GM18498 (cell line): Measurements from ENCODE around the gene PARD6A.
A peak's percentile ranks its signal among the peaks of the same experiment; 100 is the strongest.

Experiments
- ATAC-seq: cut with Tn5 transposase; IDR thresholded peaks from one replicate; pipeline ENCODE4 v1.9.1; 2021; ENCODE audit warnings: mild to moderate bottlenecking, moderate library complexity; ENCODE audit not compliant: unreplicated experiment

The PARD6A gene, protein sequence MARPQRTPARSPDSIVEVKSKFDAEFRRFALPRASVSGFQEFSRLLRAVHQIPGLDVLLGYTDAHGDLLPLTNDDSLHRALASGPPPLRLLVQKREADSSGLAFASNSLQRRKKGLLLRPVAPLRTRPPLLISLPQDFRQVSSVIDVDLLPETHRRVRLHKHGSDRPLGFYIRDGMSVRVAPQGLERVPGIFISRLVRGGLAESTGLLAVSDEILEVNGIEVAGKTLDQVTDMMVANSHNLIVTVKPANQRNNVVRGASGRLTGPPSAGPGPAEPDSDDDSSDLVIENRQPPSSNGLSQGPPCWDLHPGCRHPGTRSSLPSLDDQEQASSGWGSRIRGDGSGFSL

DNA sequence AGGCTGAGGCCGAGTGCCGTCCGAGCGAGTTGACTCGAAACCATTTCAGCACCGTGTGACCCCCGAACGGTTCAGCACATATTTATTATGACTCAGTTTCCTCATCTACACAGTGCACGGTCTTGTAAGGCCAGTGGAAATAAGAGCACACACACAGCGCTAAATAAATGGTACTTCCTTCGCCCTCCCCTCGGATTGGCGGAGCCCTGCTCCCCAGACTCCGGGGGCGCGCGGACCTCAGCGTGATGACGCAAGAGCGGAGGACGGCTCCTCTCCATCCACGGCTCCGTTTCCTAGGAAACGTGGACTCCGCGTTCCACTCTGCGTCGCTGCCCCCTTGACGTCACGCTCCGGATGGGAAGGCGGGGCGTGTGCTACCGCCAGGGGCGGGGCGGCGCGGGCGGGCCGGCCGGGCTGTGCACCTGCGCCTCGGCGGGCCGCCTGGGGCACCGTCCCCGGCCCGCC is at the start of gene PARD6A:
Gene PARD6A (plus strand): TSS at position 397 of the 465 bp plus-strand sequence. CDS start 79 bp downstream, outside the sequence.
- ATAC-seq = peak; percentile 80

DNA sequence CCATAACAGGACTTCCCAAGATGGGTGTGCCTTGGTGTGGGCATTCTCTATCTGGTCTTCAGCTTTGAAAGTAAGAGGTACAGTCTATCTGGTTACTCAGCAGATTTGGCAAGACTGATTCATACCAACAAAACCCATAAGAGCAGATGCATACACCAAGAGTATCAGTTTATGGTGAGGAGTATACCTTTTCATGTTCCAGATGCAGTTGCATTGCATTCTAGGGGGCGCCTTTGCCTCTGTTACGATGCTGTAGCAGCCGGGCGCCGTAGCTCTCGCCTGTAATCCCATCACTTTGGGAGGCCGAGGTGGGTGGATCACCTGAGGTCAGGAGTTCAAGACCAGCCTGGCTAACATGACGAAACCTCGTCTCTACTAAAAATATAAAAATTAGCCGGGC is 47.0 kb upstream of the PARD6A start:
- no peak for ATAC-seq

DNA sequence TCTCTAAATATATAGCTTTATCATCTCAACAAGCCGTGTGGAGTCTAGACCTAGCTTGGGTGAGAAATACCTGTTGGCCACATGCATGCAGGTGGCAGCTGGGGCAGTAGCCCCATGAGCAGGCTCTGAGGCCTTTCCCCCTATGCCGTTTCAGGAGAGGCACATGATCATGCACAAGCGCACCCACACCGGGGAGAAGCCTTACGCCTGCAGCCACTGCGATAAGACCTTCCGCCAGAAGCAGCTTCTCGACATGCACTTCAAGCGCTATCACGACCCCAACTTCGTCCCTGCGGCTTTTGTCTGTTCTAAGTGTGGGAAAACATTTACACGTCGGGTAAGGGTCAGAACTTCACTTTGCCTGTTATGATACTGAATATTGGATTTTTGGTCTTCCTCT is 32.5 kb upstream of the PARD6A start:
- ATAC-seq = no peak

DNA sequence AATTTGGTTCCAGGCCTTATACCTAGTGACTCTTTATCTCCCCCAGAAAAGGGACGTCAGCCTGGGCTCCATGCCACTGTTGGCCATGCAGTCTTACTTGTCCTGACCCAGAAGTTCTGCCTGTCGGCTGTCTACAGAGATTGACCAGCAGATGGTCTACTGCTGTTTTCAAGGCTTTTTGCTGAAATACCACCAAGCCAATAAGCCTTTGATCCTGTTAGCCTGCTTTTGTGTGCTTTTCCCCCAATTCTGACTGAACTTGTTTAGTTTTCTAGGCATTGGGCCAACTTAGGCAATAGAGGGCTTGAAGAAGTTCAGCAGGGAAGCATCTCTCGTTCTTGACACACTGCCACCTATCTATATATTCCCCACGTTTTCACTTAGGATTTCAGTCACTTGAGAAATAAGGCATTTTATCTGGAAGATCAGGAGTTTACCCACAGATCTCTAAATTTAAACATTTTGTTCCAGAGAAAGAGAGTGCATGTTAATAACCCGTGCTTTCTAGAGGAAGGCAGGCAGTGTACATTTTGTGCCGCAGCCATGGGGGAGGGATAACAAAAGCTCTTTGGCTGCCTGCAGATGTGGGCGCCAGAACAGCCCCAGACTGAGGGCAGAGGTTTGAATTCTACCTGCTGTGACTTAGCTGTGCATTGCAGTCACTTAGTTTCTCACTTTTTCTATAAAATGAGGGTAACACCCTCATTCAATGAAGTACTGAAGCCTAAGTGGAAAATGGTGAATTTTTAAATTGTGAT is 28.2 kb upstream of the PARD6A start:
- no peak for ATAC-seq

DNA sequence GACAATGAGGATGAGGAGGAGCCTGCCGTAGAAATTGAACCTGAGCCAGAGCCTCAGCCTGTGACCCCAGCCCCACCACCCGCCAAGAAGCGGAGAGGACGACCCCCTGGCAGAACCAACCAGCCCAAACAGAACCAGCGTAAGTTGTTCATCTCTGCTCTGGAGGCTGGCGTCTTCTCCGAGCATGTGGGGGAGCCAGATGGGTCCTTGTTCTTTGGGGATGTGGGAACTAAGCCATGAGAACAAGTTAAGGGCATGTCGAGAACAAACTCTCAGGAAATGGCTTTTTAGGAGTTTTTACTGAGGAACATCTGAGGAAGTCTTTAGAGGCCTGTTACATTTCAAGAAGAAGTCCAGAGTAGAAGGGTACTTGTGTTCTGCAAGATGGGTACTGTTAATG is 24.0 kb upstream of the PARD6A start:
- ATAC-seq = no peak

DNA sequence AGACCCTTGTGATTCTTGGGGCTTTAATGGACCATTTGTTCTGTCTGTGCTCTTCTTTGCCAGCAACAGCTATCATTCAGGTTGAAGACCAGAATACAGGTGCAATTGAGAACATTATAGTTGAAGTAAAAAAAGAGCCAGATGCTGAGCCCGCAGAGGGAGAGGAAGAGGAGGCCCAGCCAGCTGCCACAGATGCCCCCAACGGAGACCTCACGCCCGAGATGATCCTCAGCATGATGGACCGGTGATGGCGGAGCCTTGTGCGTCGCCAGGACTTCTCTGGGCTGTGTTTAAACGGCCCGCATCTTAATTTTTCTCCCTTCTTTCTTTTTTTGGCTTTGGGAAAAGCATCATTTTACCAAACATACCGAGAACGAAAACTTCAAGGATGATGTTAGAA is 23.1 kb upstream of the PARD6A start:
- no peak for ATAC-seq

DNA sequence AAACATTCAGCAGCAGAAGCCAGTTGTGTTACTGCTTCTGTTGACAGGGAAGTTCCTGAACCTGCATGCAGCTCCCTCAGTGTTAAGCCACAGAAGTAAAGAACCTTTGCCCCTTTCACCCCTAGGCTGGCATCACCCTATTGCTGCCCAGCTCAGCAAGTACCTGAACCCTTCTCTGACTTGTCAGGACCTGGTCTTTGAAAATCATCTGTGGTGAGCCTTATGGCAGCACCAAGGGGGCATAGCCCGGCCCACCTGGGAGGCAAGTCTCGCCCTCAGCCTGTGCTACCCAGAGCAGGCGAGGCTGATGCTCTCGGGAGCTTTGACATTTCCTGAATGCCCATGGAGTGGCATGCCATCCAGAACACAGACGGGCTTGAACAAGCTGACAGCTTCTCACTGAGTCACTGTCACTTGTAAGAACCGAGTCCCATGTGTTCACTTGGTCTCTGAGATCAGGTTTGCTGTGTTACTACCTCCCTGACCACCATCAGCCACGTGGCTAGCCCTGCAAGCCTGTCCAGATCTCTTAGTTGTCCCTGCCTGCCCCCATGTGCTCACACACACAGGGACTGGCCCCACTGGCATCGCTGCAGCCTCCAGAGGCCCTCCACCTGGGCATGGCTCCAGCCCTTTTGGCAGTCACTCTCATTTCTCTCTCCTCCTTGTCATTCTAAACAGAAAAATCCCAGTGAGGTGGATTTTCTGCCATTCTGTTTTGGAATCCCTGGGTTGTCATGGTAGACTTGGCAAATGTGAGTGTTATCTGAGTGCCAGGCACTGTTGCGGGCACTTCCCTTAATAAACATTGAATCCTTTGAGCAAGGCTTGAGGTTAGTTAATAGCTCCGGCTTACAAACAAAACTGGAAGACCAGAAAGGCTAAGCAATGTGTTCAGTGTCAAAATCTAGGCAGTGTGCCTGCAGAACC is 18.7 kb upstream of the PARD6A start:
- ATAC-seq = no peak

DNA sequence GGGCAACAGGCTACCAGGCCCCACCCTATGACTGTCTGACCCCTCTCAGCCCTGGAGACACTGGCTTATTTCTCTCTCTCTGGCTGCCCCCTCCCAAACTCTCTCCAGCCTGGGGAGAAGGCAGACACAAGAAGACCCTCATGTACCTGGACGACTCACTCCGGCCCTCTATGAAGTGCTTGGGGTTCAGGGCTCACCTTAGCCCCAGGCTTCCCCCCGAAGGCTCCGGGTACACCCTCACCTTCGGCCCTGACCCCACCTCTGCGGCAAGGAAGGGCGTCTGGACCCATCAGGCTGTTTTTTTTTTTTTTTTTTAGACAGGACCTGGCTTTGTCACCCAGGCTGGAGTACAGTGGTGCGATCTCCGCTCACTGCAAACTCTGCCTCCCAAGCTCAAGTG is 16.7 kb upstream of the PARD6A start:
- ATAC-seq = no peak

DNA sequence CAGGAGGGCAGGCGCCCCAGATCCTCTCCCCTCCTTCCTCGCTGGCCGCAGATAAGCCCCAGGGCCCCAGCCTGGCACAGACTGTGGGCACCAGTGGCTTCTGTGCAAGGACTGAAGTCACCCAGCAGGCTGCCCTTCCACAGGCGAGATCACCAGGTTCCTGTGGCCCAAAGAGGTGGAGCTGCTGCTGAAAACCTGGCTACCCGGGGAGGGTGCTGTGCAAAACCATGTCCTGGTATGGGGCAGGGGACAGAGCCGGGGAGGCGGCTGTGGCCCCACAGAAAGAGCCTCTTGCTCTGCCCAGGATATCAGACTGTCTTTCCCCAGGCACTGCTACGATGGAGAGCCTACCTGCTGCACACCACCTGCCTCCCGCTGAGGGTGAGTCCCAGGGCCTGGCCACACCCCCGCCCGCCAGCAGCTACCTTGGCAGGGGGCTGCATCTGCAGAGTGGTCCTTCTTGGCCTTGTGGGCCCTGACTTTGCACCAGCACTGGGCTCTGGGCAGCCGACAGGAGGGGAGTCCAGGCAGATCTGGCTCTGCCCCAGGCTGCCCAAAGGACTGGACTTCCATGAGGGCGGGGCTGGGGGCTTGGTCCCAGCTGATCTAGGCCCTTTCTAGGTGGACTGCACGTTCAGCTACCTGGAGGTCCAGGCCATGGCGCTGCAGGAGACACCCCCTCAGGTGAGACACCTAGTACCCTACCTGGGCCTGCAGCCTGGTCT is 15.2 kb upstream of the PARD6A start:
- no peak for ATAC-seq

DNA sequence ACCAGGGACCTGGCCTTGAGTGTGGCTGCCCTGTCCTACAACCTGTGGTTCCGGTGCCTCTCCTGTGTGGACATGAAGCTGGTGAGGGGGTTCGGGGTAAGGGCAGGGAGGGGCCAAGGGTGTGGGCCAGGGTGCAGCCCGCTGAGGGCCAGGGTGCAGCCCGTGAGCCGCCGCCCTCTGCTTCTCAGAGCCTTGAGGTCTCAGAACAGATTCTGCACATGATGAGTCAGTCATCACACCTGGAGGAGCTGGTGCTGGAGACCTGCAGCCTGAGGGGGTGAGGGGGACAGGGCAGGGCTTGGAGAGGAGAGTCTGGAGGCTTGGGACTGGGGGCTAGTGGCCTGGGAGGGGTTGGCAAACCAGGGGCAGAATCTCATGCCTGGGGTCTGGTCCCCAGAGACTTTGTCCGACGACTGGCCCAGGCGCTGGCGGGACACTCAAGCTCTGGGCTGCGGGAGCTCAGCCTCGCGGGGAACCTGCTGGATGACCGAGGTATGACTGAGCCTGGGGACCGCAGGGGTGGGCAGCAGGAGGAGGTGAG is 13.6 kb upstream of the PARD6A start:
- ATAC-seq = no peak

DNA sequence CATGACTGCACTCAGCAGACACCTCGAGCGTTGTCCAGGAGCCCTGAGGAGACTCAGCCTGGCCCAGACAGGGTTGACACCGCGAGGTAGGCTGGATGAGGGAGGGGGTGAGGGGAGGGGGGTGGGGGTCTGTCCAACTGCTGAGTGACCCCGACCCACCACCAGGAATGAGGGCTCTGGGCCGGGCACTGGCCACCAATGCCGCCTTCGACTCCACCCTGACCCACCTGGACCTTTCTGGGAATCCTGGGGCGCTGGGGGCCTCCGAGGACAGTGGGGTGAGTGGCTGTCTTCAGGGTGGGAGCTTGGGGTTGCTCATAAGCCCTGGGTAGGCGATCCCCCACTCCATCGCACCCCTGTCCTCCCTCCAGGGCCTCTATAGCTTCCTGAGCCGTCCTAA is 13.1 kb upstream of the PARD6A start:
- no peak for ATAC-seq

DNA sequence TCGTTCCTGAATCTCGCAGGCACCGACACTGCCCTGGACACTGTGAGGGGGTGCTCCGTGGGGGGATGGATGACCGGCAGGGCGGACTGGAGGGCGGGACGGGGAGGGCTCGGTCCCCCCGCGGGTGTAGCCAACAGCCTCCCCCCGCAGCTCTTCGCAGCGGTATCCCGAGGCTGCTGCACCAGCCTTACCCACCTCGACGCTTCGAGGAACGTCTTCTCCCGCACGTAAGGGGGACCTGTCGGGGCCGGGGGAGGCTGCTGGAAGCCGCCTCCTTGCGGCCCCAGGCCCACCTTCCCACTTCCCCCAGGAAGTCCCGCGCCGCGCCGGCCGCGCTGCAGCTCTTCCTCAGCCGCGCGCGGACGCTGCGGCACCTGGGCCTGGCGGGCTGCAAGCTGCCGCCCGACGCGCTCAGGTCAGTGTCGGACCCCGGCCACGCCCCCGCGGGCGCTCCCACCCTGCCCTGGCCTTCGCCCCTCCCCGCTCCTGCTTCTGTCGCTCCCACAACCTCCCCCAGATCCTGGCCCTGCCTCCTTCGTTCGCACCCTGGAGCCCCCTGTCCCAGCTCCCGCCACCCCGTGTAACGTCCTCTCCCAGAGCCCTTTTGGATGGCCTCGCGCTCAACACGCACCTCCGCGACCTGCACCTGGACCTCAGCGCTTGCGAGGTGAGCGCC is 12.5 kb upstream of the PARD6A start:
- ATAC-seq = no peak

DNA sequence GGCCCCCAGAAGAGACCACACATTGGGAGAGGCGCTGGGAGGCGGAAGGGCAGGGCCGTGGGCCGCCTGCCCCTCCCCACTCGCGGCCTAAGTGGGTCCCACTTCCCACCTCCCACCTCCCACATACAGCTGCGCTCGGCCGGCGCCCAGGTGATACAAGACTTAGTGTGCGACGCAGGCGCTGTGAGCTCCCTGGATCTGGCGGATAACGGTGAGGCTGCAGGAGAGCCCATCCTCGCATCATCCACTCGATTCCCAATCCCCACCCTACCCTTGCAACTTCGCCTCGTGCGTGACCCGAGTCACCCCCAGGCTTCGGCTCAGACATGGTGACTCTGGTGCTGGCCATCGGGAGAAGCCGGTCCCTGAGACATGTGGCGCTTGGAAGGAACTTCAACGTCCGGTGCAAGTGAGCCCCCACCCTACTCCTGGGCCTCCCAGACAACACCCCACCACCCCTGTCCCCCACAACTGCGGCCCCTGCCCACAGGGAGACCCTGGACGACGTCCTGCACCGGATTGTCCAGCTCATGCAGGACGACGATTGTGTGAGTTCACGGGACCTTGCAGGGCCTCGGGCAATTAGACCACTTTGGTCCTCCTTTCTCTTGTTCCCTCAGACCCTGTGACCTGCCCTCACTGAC is 11.9 kb upstream of the PARD6A start:
- no peak for ATAC-seq

DNA sequence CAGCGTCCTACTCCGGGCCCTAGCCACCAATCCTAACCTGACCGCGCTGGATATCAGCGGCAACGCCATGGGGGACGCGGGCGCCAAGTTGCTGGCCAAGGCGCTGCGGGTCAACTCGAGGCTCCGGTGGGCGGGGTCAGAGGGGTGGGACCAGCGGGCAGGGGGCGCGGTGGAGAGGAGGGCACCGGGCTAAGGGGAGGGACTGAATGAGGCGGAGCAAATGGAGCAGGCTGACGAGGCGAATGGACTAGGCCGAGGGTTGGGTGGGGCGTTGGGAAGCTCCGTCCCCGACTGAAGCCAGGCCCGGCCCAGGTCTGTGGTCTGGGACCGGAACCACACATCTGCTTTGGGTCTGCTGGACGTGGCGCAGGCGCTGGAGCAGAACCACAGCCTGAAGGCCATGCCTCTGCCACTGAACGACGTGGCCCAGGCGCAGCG is 11.2 kb upstream of the PARD6A start:
- no peak for ATAC-seq

DNA sequence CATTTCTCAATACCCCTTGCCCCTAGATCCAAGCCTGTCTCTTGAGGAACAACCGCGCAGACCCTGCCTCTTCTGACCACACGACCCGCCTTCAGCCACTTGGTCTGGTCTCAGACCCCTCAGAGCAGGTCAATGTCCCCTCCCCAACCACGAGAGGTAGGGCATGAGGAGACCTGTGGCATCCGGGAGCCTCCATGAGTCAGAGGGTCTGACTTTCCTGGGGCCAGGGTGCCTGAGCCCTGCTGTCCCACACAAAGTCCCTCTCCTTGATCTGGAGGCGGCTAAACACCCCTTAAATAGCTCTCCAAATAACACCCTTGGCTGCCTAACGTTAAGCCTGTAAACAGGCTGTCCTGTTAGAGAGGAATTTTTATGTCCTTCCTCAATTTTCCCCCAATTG is 10.7 kb upstream of the PARD6A start:
- no peak for ATAC-seq

DNA sequence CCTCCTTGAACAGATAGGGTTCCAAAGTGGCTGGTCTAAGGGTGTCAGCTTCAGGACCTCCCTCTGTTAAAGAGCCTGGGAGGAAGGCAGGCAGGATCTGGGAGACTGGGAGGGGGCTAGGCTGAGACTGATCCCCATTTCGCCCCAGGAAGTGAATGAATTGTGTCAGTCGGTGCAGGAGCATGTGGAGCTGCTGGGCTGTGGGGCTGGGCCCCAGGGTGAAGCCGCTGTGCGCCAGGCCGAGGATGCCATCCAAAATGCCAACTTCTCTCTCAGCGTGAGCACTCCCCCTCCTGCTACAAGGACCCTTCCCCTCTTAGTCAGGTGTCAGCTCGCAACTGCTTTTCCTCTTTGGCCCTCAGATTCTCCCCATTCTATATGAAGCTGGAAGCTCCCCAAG is 9.7 kb upstream of the PARD6A start:
- ATAC-seq = no peak

DNA sequence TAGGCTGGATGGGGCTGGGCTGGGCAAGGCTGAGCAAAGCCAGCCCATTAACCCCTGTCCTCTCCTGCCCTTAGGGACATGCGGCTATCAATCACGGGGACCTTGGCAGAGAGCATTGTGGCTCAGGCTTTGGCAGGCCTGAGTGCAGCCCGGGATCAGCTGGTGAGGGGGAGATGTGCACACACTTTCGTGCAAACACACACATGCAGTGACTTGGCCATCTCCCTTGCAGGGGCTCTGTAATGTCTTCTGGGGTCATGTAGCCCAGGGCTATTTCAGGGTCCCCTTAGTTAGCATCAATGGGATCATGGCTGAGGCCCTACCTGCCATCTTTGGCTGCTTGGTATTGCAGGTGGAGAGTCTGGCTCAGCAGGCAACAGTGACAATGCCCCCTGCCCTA is 8.9 kb upstream of the PARD6A start:
- ATAC-seq = no peak

DNA sequence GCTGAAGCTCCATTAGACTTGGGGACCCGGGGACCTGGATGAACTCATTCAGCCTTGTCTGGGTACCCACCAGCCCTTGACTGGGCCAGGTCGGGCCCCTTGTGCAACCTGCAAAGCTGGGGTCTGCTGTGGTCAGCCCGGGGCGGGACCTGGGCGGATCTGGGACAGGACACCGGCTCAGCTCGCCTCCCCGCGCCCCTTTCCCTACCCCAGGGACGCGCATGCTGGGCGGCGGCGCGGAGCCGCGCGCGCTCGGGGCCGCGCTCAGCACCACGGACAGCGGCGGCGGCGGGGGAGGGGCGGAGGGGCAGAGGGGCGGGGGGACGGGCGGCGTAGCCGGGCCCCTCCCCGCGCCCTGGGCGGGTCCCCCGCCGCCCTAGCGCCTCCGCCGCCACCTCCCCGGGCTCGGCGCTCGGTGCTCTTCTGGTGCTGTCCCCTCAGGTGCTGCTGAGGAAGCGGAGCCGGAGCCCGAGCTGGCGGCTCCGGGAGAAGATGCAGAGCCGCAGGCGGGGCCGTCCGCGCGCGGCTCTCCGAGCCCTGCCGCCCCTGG is 8.1 kb upstream of the PARD6A start:
- no peak for ATAC-seq
